Mesothelial cell of epicardium (in vitro differentiated cells): ENCODE results near the gene GLCE. TPM values are rescaled to one million over a fixed set of nuclear protein-coding genes. Genes with fewer than 3 reads are reported as not detected.

Experiments used
- DNase-seq, 2 experiments: peaks; one replicate each; pipeline ENCODE4 v3.0.0; 2021; ENCODE audit warnings: low spot score in 2 of 2; ENCODE audit not compliant: unreplicated experiment in 2 of 2
- H3K27ac Mint-ChIP-seq: 2 replicates; pipeline ENCODE4 v1.8.0; 2021; ENCODE audit warnings: mixed read lengths
- H3K27me3 Mint-ChIP-seq: 2 replicates; pipeline ENCODE4 v1.8.0; 2021; ENCODE audit warnings: low read depth, mixed read lengths
- H3K36me3 Mint-ChIP-seq: 2 replicates; pipeline ENCODE4 v1.8.0; 2021; ENCODE audit warnings: mixed read lengths
- H3K4me1 Mint-ChIP-seq: 2 replicates; pipeline ENCODE4 v1.8.0; 2021; ENCODE audit warnings: mixed read lengths
- H3K4me3 Mint-ChIP-seq: 2 replicates; pipeline ENCODE4 v1.8.0; 2021; ENCODE audit warnings: mild to moderate bottlenecking, moderate library complexity, mixed read lengths
- H3K9me3 Mint-ChIP-seq: 2 replicates; pipeline ENCODE4 v1.8.0; 2021; ENCODE audit warnings: mixed read lengths
- CTCF ChIP-seq: fragments of 200-600 bp; sonication (generic); IDR thresholded peaks from one replicate; pipeline ENCODE4 v1.5.0; 2021; ENCODE audit warnings: antibody characterized with exemption; ENCODE audit not compliant: unreplicated experiment
- total RNA-seq: library from RNA; stranded (reverse); gene quantifications from 3 replicates; pipeline ENCODE4 v1.2.1, GENCODE V29; 2021

Gene GLCE
- total RNA-seq, 1 donor from 2014 or later, result 22.0 TPM

- DNase-seq, result no peak
Measured at GRCh38 chr15:69320977-69321554, 160.6 kb downstream of the GLCE start.

More at GRCh38 chr15:69320977-69321554, 160.6 kb downstream of the GLCE start:
- no peak for TF ChIP-seq CTCF
- H3K36me3 Mint-ChIP-seq, result no peaks in the 10 kb centered on the region
- H3K4me1 Mint-ChIP-seq, result peaks cover 26% of the 10 kb centered on the region
- peak overlapping the region; percentile 43 for H3K27ac Mint-ChIP-seq
- no peaks in the 10 kb centered on the region for H3K9me3 Mint-ChIP-seq
- H3K4me3 Mint-ChIP-seq, result no peak overlapping the region
- H3K27me3 Mint-ChIP-seq, result no peaks in the 10 kb centered on the region

Other genes starting within 250 kb of the GLCE start
- not detected in 3 replicates for gene SPESP1, start 230.1 kb upstream of the GLCE start, total RNA-seq
- gene NOX5, start 145.9 kb upstream of the GLCE start, total RNA-seq, result 0.07 to 0.20 TPM (median 0.14 TPM) in 3 replicates
- 0.59 to 1.2 TPM (median 0.89 TPM) in 3 replicates for gene PAQR5, start 138.3 kb downstream of the GLCE start, total RNA-seq